Loucy (cell line): ENCODE data around the gene SEMA5A.

Source experiments
- H2AFZ ChIP-seq: fragments of 200-600 bp; sonication (generic); 2 replicates; pipeline ENCODE4 v1.6.0; 2016; ENCODE audit warnings: antibody characterized with exemption, mild to moderate bottlenecking, low read length, moderate library complexity
- H3F3A ChIP-seq: fragments of 200-600 bp; 2 replicates; pipeline ENCODE4 v1.6.0; 2016; ENCODE audit warnings: antibody characterized with exemption, low read depth, mild to moderate bottlenecking
- H3K27me3 ChIP-seq: fragments of 200-600 bp; sonication (generic); 2 replicates; pipeline ENCODE4 v1.6.1; 2014; ENCODE audit warnings: low read length, mild to moderate bottlenecking; ENCODE audit not compliant: insufficient read depth, poor library complexity, severe bottlenecking
- H3K36me3 ChIP-seq: fragments of 200-600 bp; sonication (generic); 2 replicates; pipeline ENCODE4 v1.6.1; 2016; ENCODE audit warnings: low read length; ENCODE audit not compliant: insufficient read depth
- H3K4me1 ChIP-seq: fragments of 200-600 bp; sonication (generic); 2 replicates; pipeline ENCODE4 v1.5.1; 2014; ENCODE audit warnings: low read length, mild to moderate bottlenecking; ENCODE audit not compliant: insufficient read depth, poor library complexity, severe bottlenecking
- H3K4me2 ChIP-seq: fragments of 200-600 bp; sonication (generic); 2 replicates; pipeline ENCODE4 v1.6.0; 2014; ENCODE audit warnings: antibody characterized with exemption, low read length, low read depth, mild to moderate bottlenecking; ENCODE audit not compliant: poor library complexity, severe bottlenecking
- H3K4me3 ChIP-seq: fragments of 200-600 bp; sonication (generic); 2 replicates; pipeline ENCODE4 v1.5.1; 2014; ENCODE audit warnings: low read length, mild to moderate bottlenecking, mixed read lengths; ENCODE audit not compliant: poor library complexity, severe bottlenecking
- H3K79me2 ChIP-seq: fragments of 200-600 bp; sonication (generic); 2 replicates; pipeline ENCODE4 v1.6.1; 2014; ENCODE audit warnings: low read length; ENCODE audit not compliant: insufficient read depth
- H3K9ac ChIP-seq: fragments of 200-600 bp; sonication (generic); 2 replicates; pipeline ENCODE4 v1.6.0; 2014; ENCODE audit warnings: mild to moderate bottlenecking, low read depth, low read length, moderate library complexity; ENCODE audit not compliant: poor library complexity, severe bottlenecking
- H3K9me2 ChIP-seq: fragments of 200-600 bp; sonication (generic); replicated peaks from 2 replicates; pipeline ENCODE4 v1.6.1; 2016; ENCODE audit warnings: low read depth, low read length, mixed read lengths
- H3K9me3 ChIP-seq: fragments of 200-600 bp; sonication (generic); 2 replicates; pipeline ENCODE4 v1.6.1; 2014; ENCODE audit warnings: mild to moderate bottlenecking, antibody characterized with exemption, low read length, low read depth; ENCODE audit not compliant: insufficient read depth
- H4K20me1 ChIP-seq: fragments of 200-600 bp; sonication (generic); 2 replicates; pipeline ENCODE4 v1.6.0; 2014; ENCODE audit warnings: antibody characterized with exemption, low read length, mild to moderate bottlenecking; ENCODE audit not compliant: insufficient read depth, poor library complexity, severe bottlenecking
- EZH2phosphoT487 ChIP-seq: fragments of 200-600 bp; IDR thresholded peaks from 2 replicates; pipeline ENCODE4 v1.6.1; 2018; ENCODE audit warnings: antibody characterized with exemption, mild to moderate bottlenecking, moderate library complexity, borderline replicate concordance
- TF ChIP-seq, protein P1 (sequence below): fragments of 200-600 bp; sonication (generic); conservative IDR thresholded peaks from 2 replicates; pipeline ENCODE4 v1.5.1; 2014; ENCODE audit warnings: mild to moderate bottlenecking, antibody characterized with exemption, low read length

Gene SEMA5A

DNA sequence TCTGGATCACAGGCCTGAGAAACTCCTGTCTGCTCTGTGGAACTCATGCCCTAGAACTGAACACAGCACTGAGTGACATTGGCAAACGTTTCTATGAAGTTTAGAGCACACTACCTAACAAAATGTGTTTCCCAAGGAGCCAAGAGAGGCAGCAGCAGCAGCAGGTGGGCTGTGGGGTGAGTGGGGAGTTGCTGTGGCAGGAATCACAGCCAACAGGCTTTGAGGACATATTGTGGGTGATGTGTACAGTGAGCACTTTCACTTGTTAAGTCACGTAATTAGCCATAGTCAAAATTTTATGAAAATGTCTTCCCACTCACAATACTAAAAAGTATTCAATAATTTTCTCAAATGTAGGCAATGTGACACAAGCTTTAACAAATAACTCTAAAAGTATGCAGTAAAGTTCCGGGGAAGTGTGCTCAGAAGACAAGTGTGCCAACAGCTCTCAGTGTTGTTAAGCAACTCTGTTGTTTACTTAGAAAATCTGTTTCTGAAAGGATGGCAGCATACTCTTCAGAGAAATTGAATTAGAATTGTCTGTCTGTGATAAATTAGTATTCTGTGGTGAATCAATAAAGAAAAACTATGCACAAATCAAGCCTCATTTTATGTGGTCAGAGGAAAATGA is 482.1 kb downstream of the SEMA5A start:
- H3K4me3 ChIP-seq, result no peak overlapping the region
- no peak overlapping the region for H2AFZ ChIP-seq
- H3K4me2 ChIP-seq, result no peak overlapping the region
- H4K20me1 ChIP-seq, result no peaks in the 10 kb centered on the region
- H3K79me2 ChIP-seq, result no peaks in the 10 kb centered on the region
- H3K9me2 ChIP-seq, result no peaks in the 10 kb centered on the region
- H3K9me3 ChIP-seq, result no peaks in the 10 kb centered on the region
- H3K9ac ChIP-seq, result no peak overlapping the region
- H3K27me3 ChIP-seq, result no peaks in the 10 kb centered on the region
- H3K4me1 ChIP-seq, result no peaks in the 10 kb centered on the region
- TF ChIP-seq EZH2phosphoT487, result no peak
- TF ChIP-seq, protein P1, sequence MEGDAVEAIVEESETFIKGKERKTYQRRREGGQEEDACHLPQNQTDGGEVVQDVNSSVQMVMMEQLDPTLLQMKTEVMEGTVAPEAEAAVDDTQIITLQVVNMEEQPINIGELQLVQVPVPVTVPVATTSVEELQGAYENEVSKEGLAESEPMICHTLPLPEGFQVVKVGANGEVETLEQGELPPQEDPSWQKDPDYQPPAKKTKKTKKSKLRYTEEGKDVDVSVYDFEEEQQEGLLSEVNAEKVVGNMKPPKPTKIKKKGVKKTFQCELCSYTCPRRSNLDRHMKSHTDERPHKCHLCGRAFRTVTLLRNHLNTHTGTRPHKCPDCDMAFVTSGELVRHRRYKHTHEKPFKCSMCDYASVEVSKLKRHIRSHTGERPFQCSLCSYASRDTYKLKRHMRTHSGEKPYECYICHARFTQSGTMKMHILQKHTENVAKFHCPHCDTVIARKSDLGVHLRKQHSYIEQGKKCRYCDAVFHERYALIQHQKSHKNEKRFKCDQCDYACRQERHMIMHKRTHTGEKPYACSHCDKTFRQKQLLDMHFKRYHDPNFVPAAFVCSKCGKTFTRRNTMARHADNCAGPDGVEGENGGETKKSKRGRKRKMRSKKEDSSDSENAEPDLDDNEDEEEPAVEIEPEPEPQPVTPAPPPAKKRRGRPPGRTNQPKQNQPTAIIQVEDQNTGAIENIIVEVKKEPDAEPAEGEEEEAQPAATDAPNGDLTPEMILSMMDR, result no peak
- H3F3A ChIP-seq, result no peaks in the 10 kb centered on the region
- no peaks in the 10 kb centered on the region for H3K36me3 ChIP-seq

DNA sequence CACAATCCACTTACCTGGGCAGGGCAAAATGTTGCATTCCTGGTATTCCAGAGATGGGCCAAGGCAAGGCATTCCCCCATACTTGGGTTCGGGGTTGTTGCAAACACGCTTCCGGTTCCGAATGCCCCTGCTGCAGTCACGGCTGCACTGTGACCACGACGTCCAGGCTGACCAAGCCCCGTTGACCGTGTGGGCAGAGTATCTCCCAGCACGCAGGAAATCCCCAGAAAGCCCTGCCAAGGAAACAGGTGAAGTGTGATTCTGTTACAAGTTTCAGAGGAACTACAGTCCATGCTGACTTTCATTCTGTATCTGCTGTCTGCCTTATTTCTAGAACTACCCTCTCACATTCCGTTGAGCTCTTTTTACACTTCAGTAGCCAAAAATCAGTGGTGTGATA is 483.0 kb downstream of the SEMA5A start:
- H3K36me3 ChIP-seq, result no peaks in the 10 kb centered on the region
- H2AFZ ChIP-seq, result no peak overlapping the region
- H3K4me1 ChIP-seq, result no peaks in the 10 kb centered on the region
- no peaks in the 10 kb centered on the region for H3K9me2 ChIP-seq
- no peak overlapping the region for H3K9ac ChIP-seq
- no peaks in the 10 kb centered on the region for H3K79me2 ChIP-seq
- no peak overlapping the region for H3K4me2 ChIP-seq
- no peak overlapping the region for H3K4me3 ChIP-seq
- H4K20me1 ChIP-seq, result no peaks in the 10 kb centered on the region
- H3F3A ChIP-seq, result no peaks in the 10 kb centered on the region
- H3K9me3 ChIP-seq, result no peaks in the 10 kb centered on the region
- TF ChIP-seq EZH2phosphoT487, result no peak
- TF ChIP-seq, protein P1, result no peak
- no peaks in the 10 kb centered on the region for H3K27me3 ChIP-seq

DNA sequence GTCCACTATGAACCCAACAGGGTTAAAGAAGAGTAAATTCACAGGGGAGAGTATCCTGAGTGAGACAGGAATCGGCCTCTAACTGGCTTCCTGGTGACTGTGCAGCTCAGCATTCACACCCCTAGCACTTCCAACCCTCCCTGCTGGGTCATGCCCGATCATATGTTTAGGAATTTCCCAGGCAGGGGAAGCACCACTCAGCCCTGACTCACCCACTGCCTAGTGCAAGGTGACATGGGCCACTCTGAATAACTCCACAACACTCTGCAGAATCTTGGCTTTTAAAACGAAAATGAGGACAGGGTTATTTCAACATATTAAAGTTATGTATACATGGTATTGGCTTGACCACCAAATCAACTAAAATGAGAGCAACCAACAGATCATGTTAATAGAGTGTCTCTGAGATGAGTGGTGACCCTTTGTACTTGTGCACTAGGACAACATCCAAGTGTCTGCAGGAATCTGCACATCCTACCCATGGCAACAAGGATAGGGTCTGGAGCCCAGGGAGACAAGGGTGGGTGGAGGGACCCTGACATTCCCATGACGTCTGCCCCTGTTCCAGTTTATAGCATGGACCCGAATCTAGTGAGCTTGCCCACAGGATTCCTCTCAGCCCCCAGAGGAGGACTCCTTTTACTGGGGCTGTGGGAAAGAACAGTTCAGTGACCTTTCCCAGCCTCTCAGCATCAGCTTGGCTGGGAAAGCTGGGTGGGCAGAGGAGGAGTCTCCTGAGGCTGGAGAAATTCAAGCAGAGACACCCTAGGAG is 485.8 kb downstream of the SEMA5A start:
- Histone ChIP-seq H3K4me2 (no peak overlapping the region), H3K27me3 (no peaks in the 10 kb centered on the region), H3K36me3 (no peaks in the 10 kb centered on the region), H4K20me1 (no peaks in the 10 kb centered on the region), H2AFZ (no peak overlapping the region), H3F3A (no peaks in the 10 kb centered on the region), H3K79me2 (no peaks in the 10 kb centered on the region), H3K9ac (no peak overlapping the region), H3K4me1 (no peaks in the 10 kb centered on the region), H3K9me2 (no peaks in the 10 kb centered on the region), H3K4me3 (no peak overlapping the region), H3K9me3 (no peaks in the 10 kb centered on the region)
- TF ChIP-seq EZH2phosphoT487, result no peak
- TF ChIP-seq, protein P1, result no peak
